ENCODE data around the gene SEMA7A.

The SEMA7A gene

DNA sequence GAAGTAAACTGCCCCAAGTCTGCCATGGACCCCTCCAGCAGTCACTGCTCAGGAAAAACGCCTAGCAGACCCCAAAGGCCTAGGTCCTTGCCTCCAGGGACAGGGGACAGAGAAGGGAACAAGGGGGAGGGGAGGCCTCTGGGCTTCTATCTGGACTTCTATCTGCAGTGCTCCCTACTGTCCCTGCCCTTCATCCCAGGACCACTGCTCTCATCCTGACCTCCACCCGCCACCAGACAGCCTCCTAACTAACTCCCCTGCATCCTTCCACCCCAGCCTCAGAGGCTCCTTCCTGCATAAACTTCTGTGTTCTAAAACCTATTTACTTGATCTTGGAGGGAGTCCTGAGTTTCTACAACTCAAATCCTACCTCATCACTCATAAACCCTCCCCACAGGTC is 25.4 kb downstream of the SEMA7A start:
- H3K27me3 ChIP-seq (ENCODE audit: insufficient read depth, poor library complexity, severe bottlenecking): no peaks in the 10 kb centered on the region
- peak overlapping the region; percentile 78 for H3K27ac ChIP-seq (ENCODE audit: poor library complexity, severe bottlenecking)
- no peaks in the 10 kb centered on the region for H3K9me3 ChIP-seq (ENCODE audit: severe bottlenecking)
- peaks cover 14% of the 10 kb centered on the region for H3K4me1 ChIP-seq (ENCODE audit: insufficient read depth, poor library complexity, severe bottlenecking)
- DNase-seq (ENCODE audit: low spot score) (no peak), ATAC-seq (ENCODE audit: low read depth) (no peak)
- TF ChIP-seq, protein P1, sequence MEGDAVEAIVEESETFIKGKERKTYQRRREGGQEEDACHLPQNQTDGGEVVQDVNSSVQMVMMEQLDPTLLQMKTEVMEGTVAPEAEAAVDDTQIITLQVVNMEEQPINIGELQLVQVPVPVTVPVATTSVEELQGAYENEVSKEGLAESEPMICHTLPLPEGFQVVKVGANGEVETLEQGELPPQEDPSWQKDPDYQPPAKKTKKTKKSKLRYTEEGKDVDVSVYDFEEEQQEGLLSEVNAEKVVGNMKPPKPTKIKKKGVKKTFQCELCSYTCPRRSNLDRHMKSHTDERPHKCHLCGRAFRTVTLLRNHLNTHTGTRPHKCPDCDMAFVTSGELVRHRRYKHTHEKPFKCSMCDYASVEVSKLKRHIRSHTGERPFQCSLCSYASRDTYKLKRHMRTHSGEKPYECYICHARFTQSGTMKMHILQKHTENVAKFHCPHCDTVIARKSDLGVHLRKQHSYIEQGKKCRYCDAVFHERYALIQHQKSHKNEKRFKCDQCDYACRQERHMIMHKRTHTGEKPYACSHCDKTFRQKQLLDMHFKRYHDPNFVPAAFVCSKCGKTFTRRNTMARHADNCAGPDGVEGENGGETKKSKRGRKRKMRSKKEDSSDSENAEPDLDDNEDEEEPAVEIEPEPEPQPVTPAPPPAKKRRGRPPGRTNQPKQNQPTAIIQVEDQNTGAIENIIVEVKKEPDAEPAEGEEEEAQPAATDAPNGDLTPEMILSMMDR (IDR thresholded peaks at IDR 0.05; ENCODE audit: poor library complexity, severe bottlenecking): no peak
- no peak overlapping the region for H3K4me3 ChIP-seq (ENCODE audit: severe bottlenecking)
- peaks cover 33% of the 10 kb centered on the region for H3K36me3 ChIP-seq (ENCODE audit: low read depth)

DNA sequence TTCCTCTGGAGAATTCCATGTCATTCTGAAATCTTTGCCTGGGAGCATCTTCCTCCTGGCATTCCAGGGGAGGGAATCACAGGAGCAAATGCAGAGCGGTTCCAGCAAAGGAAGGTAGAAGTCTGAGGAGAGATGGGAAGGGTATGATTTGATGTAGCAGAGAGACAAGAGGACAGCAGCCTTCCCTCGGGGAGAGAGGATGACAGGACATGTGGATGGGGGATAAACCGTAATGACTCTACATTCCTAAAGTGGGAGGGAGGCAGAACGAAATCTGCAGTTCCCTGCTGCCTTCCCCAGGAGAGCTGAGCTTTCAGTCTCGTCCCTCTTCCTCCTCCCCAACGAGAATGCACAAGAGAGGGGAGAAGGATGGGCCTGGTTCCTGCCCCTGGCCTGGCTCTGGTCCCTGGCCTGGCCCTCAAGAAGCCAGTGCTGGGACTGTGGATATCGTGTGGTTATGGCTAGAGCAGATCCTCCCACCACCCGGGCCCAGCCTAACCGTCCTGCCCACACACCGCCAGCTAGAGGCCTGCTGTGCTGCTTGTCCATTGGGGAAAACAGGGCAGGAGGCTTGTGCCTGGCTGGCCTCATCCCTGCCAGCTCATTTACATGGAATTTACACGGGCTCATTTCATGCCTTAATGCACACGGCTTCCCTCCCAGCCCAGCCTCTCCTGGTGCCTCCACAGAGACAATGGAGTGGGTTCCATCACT is 26.6 kb downstream of the SEMA7A start:
- peaks cover 14% of the 10 kb centered on the region for H3K4me1 ChIP-seq (ENCODE audit: insufficient read depth, poor library complexity, severe bottlenecking)
- ATAC-seq (ENCODE audit: low read depth) (peak; percentile 93), DNase-seq (ENCODE audit: low spot score) (peak; percentile 96)

GRCh38 chr15:74406517-74406916 is 27.2 kb downstream of the SEMA7A start:
- H3K36me3 ChIP-seq (ENCODE audit: low read depth): peaks cover 16% of the 10 kb centered on the region
- peak overlapping the region; percentile 78 for H3K27ac ChIP-seq (ENCODE audit: poor library complexity, severe bottlenecking)
- ATAC-seq (ENCODE audit: low read depth) (no peak), DNase-seq (ENCODE audit: low spot score) (no peak)
- peaks cover 14% of the 10 kb centered on the region for H3K4me1 ChIP-seq (ENCODE audit: insufficient read depth, poor library complexity, severe bottlenecking)
- TF ChIP-seq, protein P1 (IDR thresholded peaks at IDR 0.05; ENCODE audit: poor library complexity, severe bottlenecking): no peak
- no peaks in the 10 kb centered on the region for H3K27me3 ChIP-seq (ENCODE audit: insufficient read depth, poor library complexity, severe bottlenecking)
- H3K9me3 ChIP-seq (ENCODE audit: severe bottlenecking): no peaks in the 10 kb centered on the region
- no peak overlapping the region for H3K4me3 ChIP-seq (ENCODE audit: severe bottlenecking)

More for the DNA sequence above, 26.6 kb downstream of the SEMA7A start:
- TF ChIP-seq, protein P1 (IDR thresholded peaks at IDR 0.05; ENCODE audit: poor library complexity, severe bottlenecking): peak; percentile 12
- Histone ChIP-seq H3K36me3 (ENCODE audit: low read depth) (peaks cover 22% of the 10 kb centered on the region), H3K4me3 (ENCODE audit: severe bottlenecking) (no peak overlapping the region), H3K27ac (ENCODE audit: poor library complexity, severe bottlenecking) (peak overlapping the region; percentile 78), H3K27me3 (ENCODE audit: insufficient read depth, poor library complexity, severe bottlenecking) (no peaks in the 10 kb centered on the region), H3K9me3 (ENCODE audit: severe bottlenecking) (no peaks in the 10 kb centered on the region)

- Histone ChIP-seq H3K27ac (ENCODE audit: poor library complexity, severe bottlenecking) (peak overlapping the region; percentile 78), H3K4me1 (ENCODE audit: insufficient read depth, poor library complexity, severe bottlenecking) (peaks cover 18% of the 10 kb centered on the region), H3K27me3 (ENCODE audit: insufficient read depth, poor library complexity, severe bottlenecking) (no peaks in the 10 kb centered on the region), H3K9me3 (ENCODE audit: severe bottlenecking) (no peaks in the 10 kb centered on the region), H3K4me3 (ENCODE audit: severe bottlenecking) (no peak overlapping the region), H3K36me3 (ENCODE audit: low read depth) (peaks cover 9% of the 10 kb centered on the region)
- TF ChIP-seq, protein P1 (IDR thresholded peaks at IDR 0.05; ENCODE audit: poor library complexity, severe bottlenecking): no peak
- DNase-seq (ENCODE audit: low spot score): no peak
- no peak for ATAC-seq (ENCODE audit: low read depth)
Measured at GRCh38 chr15:74405823-74406222, 27.9 kb downstream of the SEMA7A start.

GRCh38 chr15:74403991-74404563 is 29.7 kb downstream of the SEMA7A start:
- no peak overlapping the region for H3K4me3 ChIP-seq (ENCODE audit: severe bottlenecking)
- H3K9me3 ChIP-seq (ENCODE audit: severe bottlenecking): no peaks in the 10 kb centered on the region
- TF ChIP-seq, protein P1 (IDR thresholded peaks at IDR 0.05; ENCODE audit: poor library complexity, severe bottlenecking): no peak
- DNase-seq (ENCODE audit: low spot score) (no peak), ATAC-seq (ENCODE audit: low read depth) (no peak)
- H3K27ac ChIP-seq (ENCODE audit: poor library complexity, severe bottlenecking): peak overlapping the region; percentile 95
- peaks cover 35% of the 10 kb centered on the region for H3K4me1 ChIP-seq (ENCODE audit: insufficient read depth, poor library complexity, severe bottlenecking)
- H3K27me3 ChIP-seq (ENCODE audit: insufficient read depth, poor library complexity, severe bottlenecking): no peaks in the 10 kb centered on the region
- H3K36me3 ChIP-seq (ENCODE audit: low read depth): no peaks in the 10 kb centered on the region
